ENCODE measurements around the gene PGF.

GRCh38 chr14:74981462-74981782, 26.0 kb upstream of the PGF start:
- TF ChIP-seq POLR2AphosphoS5 (IDR thresholded peaks at IDR 0.05) (no peak), EP300 (IDR thresholded peaks at IDR 0.05) (no peak), POLR2A (IDR thresholded peaks at IDR 0.05) (no peak)
- TF ChIP-seq, protein P1, sequence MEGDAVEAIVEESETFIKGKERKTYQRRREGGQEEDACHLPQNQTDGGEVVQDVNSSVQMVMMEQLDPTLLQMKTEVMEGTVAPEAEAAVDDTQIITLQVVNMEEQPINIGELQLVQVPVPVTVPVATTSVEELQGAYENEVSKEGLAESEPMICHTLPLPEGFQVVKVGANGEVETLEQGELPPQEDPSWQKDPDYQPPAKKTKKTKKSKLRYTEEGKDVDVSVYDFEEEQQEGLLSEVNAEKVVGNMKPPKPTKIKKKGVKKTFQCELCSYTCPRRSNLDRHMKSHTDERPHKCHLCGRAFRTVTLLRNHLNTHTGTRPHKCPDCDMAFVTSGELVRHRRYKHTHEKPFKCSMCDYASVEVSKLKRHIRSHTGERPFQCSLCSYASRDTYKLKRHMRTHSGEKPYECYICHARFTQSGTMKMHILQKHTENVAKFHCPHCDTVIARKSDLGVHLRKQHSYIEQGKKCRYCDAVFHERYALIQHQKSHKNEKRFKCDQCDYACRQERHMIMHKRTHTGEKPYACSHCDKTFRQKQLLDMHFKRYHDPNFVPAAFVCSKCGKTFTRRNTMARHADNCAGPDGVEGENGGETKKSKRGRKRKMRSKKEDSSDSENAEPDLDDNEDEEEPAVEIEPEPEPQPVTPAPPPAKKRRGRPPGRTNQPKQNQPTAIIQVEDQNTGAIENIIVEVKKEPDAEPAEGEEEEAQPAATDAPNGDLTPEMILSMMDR (IDR thresholded peaks at IDR 0.05): no peak
